Glutamatergic neuron (in vitro differentiated cells): Measurements from ENCODE around the gene DVL1. TPM values are rescaled to one million over a fixed set of nuclear protein-coding genes. Genes with fewer than 3 reads are reported as not detected.
"Not testable (repeated sequence)": the region's sequence is repeated elsewhere in the genome, so short reads cannot be mapped to it uniquely, and the experiment has no call there.

Source experiments
- DNase-seq: peaks from one replicate; pipeline ENCODE4 v3.0.0; 2022
- H3K27ac Mint-ChIP-seq: one replicate; pipeline ENCODE4 v1.8.0; 2020; ENCODE audit warnings: mild to moderate bottlenecking, mixed read lengths, inconsistent platforms; ENCODE audit not compliant: unreplicated experiment
- H3K27me3 Mint-ChIP-seq: one replicate; pipeline ENCODE4 v1.8.0; 2020; ENCODE audit warnings: mild to moderate bottlenecking, moderate library complexity, mixed read lengths, inconsistent platforms; ENCODE audit not compliant: unreplicated experiment
- H3K36me3 Mint-ChIP-seq: one replicate; pipeline ENCODE4 v1.8.0; 2020; ENCODE audit warnings: mild to moderate bottlenecking, mixed read lengths, inconsistent platforms; ENCODE audit not compliant: unreplicated experiment
- H3K4me1 Mint-ChIP-seq: one replicate; pipeline ENCODE4 v1.8.0; 2020; ENCODE audit warnings: mild to moderate bottlenecking, low read depth, mixed read lengths, inconsistent platforms; ENCODE audit not compliant: unreplicated experiment
- H3K4me3 Mint-ChIP-seq: one replicate; pipeline ENCODE4 v1.8.0; 2020; ENCODE audit warnings: mild to moderate bottlenecking, mixed read lengths, inconsistent platforms; ENCODE audit not compliant: unreplicated experiment
- H3K9me3 Mint-ChIP-seq: one replicate; pipeline ENCODE4 v1.8.0; 2020; ENCODE audit warnings: mild to moderate bottlenecking, moderate library complexity, mixed read lengths, inconsistent platforms; ENCODE audit not compliant: unreplicated experiment
- CTCF ChIP-seq: fragments of 200-600 bp; sonication (generic); IDR thresholded peaks from one replicate; pipeline ENCODE4 v1.5.0; 2021; ENCODE audit not compliant: partially characterized antibody, unreplicated experiment
- total RNA-seq: library from RNA; stranded (reverse); fragmentation: NEBNext Ultra II Directional; extraction: Animal tissue kit (Norgen Biotek cat#: 25700); gene quantifications from one replicate; pipeline ENCODE4 v1.2.1, GENCODE V29; 2021; ENCODE audit not compliant: unreplicated experiment

DVL1 gene
- total RNA-seq, 1 donor from 2014 or later = 124 TPM

- peaks cover 16% of the 10 kb centered on the region for H3K4me1 Mint-ChIP-seq
- H3K27me3 Mint-ChIP-seq = peaks cover 8% of the 10 kb centered on the region
- H3K27ac Mint-ChIP-seq = peak overlapping the region; percentile 31
- TF ChIP-seq CTCF = no peak
- H3K4me3 Mint-ChIP-seq = no peak overlapping the region
- no peaks in the 10 kb centered on the region for H3K36me3 Mint-ChIP-seq
- peaks cover 12% of the 10 kb centered on the region for H3K9me3 Mint-ChIP-seq
- no peak for DNase-seq
Measured at GRCh38 chr1:1319646-1319941, 29.6 kb downstream of the DVL1 start.

DNA sequence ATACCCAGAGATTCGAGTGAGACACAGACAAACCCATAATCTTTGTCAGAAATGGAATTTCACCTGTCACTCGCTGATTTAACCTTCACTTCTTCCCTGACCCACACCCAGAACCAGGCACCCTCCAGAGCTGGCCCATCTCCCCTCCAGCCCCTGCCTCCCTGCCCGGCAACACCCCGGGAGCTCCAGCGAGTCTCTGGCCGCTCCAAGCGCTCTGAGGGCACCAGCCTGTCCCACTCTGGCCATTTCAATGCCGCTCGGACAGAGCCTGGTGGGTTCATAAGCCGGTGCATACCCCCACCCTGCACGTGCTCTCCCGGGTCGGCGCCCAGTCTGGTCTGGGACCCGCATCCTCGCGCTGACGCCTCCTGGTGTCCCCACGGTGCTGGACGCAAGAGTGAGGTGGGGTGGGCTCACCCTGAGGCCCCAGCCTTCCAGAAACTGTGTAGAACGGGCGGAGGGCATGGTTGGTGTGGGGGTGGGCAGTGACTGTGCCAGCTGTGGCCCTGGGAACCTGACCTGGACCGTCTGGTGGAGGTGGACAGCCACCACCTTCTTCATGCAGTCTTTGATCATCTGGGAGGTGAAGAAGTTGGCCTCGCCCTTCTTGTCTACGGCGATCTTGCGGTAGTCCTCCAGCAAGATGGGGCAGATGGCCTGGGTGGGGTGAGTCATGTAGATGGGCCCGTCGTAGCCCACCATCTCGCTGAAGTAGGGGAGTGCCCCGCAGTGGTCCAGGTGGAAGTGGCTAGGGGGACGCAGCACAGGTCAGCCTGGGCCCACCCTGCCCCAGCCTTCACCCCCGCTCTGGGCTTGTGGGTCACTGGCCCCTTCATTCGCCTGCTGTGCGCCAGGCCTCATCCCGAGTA, 30.2 kb downstream of the DVL1 start:
- Mint-ChIP-seq H3K27me3 (peaks cover 8% of the 10 kb centered on the region), H3K27ac (peak overlapping the region; percentile 31), H3K9me3 (peaks cover 12% of the 10 kb centered on the region), H3K36me3 (no peaks in the 10 kb centered on the region), H3K4me1 (peaks cover 16% of the 10 kb centered on the region), H3K4me3 (peak overlapping the region; percentile 23)
- no peak for DNase-seq
- TF ChIP-seq CTCF = no peak

DNA sequence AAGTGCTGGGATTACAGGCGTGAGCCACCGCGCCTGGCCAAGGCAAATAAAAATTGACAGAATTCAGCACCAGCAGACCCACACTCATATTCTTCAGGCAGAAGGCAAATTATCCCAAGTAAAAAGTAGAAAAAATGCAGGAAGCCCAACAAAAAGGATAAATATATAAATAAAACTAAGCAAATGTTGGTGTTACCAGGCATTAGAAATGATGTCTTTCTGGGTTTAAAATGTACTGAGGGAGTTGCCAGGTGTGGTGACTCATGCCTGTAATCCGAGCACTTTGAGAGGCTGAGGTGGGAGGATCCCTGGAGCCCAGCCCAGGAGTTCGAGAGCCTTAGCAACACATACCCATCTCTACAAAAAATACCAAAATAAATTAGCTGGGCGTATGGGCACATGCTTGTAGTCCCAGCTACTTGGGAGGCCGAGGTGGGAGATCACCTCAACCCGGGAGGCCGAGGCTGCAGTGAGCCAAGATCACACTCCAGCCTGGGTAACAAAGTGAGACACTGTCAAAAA, 31.0 kb downstream of the DVL1 start:
- DNase-seq = no peak
- peaks cover 13% of the 10 kb centered on the region for H3K9me3 Mint-ChIP-seq
- H3K4me1 Mint-ChIP-seq = peaks cover 12% of the 10 kb centered on the region
- peaks cover 10% of the 10 kb centered on the region for H3K27me3 Mint-ChIP-seq
- H3K4me3 Mint-ChIP-seq = no peak overlapping the region
- no peak for TF ChIP-seq CTCF
- no peaks in the 10 kb centered on the region for H3K36me3 Mint-ChIP-seq
- peak overlapping the region; percentile 62 for H3K27ac Mint-ChIP-seq

DNA sequence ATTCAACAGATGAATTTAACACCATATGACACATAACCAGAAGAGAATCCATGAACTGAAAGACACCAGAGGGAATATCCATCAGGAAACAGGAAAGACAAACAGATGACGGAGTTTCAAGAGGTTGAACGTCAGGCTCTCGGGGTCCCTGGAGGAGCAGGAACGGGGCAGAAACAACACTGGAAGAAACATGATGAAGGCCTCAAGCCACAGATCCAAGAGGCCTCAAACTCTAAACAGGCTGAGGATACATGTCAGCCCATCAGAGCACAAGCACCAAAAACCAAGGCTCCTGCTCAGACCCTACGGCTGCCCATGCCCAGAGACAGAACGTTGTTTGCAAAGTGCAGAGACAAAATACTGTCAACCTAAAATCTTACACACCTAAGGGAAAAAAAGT, 31.8 kb downstream of the DVL1 start:
- no peaks in the 10 kb centered on the region for H3K36me3 Mint-ChIP-seq
- DNase-seq = no peak
- peaks cover 10% of the 10 kb centered on the region for H3K27me3 Mint-ChIP-seq
- H3K27ac Mint-ChIP-seq = peak overlapping the region; percentile 59
- peaks cover 10% of the 10 kb centered on the region for H3K4me1 Mint-ChIP-seq
- peaks cover 13% of the 10 kb centered on the region for H3K9me3 Mint-ChIP-seq
- TF ChIP-seq CTCF = no peak
- H3K4me3 Mint-ChIP-seq = peak overlapping the region; percentile 30

DNA sequence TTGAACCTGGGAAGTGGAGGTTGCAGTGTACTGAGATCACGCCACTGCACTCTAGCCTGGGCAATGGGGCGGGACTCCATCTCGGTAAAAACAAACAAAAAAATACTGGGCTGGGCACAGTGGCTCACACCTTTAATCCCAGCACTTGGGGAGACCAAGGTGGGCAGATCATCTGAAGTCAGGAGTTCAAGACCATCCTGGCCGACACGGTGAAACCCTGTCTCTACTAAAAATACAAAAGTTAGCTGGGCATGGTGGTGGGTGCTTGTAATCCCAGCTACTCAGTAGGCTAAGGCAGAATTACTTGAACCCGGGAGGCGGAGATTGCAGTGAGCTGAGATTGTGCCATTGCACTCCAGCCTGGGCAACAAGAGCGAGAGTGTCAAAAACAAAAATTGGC, 33.0 kb downstream of the DVL1 start:
- not testable (repeated sequence) for DNase-seq, H3K36me3 Mint-ChIP-seq, H3K27me3 Mint-ChIP-seq, H3K4me3 Mint-ChIP-seq
- peaks cover 10% of the 10 kb centered on the region for H3K4me1 Mint-ChIP-seq
- peaks cover 13% of the 10 kb centered on the region for H3K9me3 Mint-ChIP-seq
- peak overlapping the region; percentile 62 for H3K27ac Mint-ChIP-seq
